H7 (cell line): ENCODE results near the gene ASTL. TPM values are rescaled to one million over a fixed set of nuclear protein-coding genes. Genes with fewer than 3 reads are reported as not detected.

Experiments used
- DNase-seq: peaks from one replicate; pipeline ENCODE4 v3.0.0; 2012
- H3K27me3 ChIP-seq: 2 replicates; pipeline ENCODE4 v1.6.0; 2011; ENCODE audit warnings: mild to moderate bottlenecking, low read length; ENCODE audit not compliant: control insufficient read depth, insufficient read depth
- H3K36me3 ChIP-seq: replicated peaks from 2 replicates; pipeline ENCODE4 v1.5.1; 2011; ENCODE audit warnings: low read length; ENCODE audit not compliant: control insufficient read depth, insufficient read depth
- H3K4me3 ChIP-seq: 2 replicates; pipeline ENCODE4 v1.5.1; 2011; ENCODE audit warnings: low read depth, mild to moderate bottlenecking, control low read depth, low read length, moderate library complexity; ENCODE audit not compliant: insufficient read depth
- total RNA-seq: library from RNA; depleted of rRNA; stranded (reverse); fragments of >200 nt; shearing (Covaris generic); gene quantifications from 2 replicates; pipeline ENCODE4 v1.2.3, GENCODE V29; 2014

The ASTL gene
- total RNA-seq, 1 experiment from 2014 or later, result not detected

- Histone ChIP-seq H3K27me3 (no peaks in the 10 kb centered on the region), H3K4me3 (no peak overlapping the region), H3K36me3 (no peaks in the 10 kb centered on the region)
- DNase-seq, result peak; percentile 17
Measured at GRCh38 chr2:96100893-96101304, 37.4 kb downstream of the ASTL start.

- DNase-seq, result peak; percentile 47
Measured at GRCh38 chr2:96099861-96100798, 38.2 kb downstream of the ASTL start.

DNA sequence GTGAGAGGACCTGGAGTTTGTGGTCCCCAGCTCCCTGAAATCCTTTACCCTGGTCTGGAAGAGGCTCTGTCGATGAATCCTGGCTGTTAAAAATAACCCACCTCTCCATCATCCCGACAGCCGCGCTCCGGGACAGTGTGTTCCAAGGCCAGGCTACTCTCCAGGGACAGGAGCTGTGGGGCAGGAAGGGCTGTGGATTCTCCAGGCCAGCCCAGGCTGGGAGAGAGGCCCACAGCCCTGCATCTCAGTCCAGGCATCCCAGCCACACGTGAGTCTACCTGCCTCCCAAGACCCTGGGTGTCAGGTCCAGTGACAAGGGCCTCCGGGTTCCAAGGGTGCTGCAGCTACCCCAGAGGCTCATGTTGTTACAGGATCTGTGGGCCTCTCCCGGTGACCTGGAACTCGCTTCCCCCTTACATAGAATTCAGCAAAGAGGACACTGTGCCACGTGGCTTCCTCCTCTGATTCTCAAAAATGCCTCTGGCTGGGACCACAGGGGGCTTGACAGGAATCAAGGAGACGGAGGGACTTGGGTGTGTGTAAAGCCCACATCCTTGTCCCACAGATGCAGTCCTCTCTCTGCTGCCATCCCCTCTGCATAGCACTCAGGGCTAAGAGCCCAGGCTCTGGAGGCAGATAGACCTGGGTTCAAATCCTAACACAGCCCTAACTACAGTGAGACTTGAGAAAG is 39.3 kb downstream of the ASTL start:
- Histone ChIP-seq H3K4me3 (no peak overlapping the region), H3K27me3 (no peaks in the 10 kb centered on the region), H3K36me3 (no peaks in the 10 kb centered on the region)
- DNase-seq, result peak; percentile 32

More at GRCh38 chr2:96099861-96100798, 38.2 kb downstream of the ASTL start:
- Histone ChIP-seq H3K4me3 (no peak overlapping the region), H3K27me3 (no peaks in the 10 kb centered on the region), H3K36me3 (no peaks in the 10 kb centered on the region)

DNA sequence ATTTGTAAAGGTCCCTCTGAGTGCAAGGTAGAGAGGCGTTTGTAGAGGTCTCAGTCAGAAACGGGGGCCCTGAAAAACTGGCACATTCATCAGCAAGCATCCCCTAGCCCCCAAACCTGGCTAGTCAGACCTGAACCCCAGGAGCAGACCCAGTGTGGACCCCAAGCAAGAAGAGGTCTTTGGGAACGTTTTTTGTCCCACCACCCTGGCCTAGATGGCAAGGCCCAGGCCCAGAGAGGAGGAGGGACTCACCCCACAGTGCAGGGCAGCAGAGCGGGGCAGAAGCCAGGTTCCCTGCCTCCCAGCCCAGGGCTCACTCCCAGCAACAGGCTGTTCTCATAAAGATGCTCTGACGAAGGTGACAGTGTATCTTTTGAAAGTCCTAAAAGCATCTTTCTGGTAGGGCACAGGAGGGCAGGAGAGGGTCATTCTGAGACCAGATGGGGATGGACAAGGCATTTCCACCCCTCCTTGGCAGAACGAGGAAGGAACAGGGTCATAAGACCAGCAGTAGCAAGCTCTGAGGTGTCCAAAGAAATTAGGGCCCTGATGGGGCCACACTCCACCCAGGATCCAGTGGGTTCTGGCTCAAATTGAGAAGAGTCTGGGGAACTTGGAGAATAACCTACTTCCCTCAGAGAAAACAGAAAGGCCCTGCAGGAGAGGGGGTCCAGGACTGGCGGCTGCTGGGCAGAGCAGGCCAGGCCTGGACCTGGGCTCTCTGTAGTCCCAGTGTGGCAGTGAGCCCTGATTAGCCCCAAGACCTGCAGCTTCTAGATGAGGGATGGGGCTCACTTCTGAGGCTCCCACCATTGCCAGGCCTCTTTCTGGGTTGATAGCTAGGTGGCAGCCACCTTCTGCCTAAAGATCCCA is 40.1 kb downstream of the ASTL start:
- no peaks in the 10 kb centered on the region for H3K27me3 ChIP-seq
- no peaks in the 10 kb centered on the region for H3K36me3 ChIP-seq
- no peak overlapping the region for H3K4me3 ChIP-seq
- DNase-seq, result peak; percentile 22

GRCh38 chr2:96097441-96097840 is 40.9 kb downstream of the ASTL start:
- Histone ChIP-seq H3K36me3 (no peaks in the 10 kb centered on the region), H3K27me3 (no peaks in the 10 kb centered on the region), H3K4me3 (no peak overlapping the region)
- DNase-seq, result no peak

GRCh38 chr2:96095116-96095636 is 43.1 kb downstream of the ASTL start:
- Histone ChIP-seq H3K4me3 (no peak overlapping the region), H3K27me3 (no peaks in the 10 kb centered on the region), H3K36me3 (no peaks in the 10 kb centered on the region)
- DNase-seq, result no peak

DNA sequence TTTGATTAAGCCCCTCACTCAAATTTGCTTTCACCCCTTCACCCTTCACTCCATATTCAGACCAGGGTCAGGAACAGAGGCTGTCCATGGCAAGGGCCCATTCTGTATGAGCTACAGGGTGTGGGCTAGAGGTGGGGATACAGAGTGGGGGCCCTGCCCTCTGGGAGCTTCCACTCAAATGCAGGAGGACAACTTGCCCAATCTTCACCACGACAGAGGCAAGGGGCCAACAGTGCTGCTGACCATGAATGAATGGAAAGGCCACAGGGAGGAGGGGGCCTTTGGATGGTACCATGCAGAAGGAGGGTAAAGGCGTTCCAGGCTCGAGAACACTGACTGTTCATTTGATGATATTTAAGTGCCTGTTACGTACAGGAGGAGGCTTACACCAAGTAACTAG is 44.8 kb downstream of the ASTL start:
- H3K36me3 ChIP-seq, result no peaks in the 10 kb centered on the region
- H3K4me3 ChIP-seq, result no peak overlapping the region
- H3K27me3 ChIP-seq, result no peaks in the 10 kb centered on the region
- no peak for DNase-seq

- H3K4me3 ChIP-seq, result no peak overlapping the region
- DNase-seq, result no peak
Measured at GRCh38 chr2:96092951-96093350, 45.4 kb downstream of the ASTL start.

DNA sequence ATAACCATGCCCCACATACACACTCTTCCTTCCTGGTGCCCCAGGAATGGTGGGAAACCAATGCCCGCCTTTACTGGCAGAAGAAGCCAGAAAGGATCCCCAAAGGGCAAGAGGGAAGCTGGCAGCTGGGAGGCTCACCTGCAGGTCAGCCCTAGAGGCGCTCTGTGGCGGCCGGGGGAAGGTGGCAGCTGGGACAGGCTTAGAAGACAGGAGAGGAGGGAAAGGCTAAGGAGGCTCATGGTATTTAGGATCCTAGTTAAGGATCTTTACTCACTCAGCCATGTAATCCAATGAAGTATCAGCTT is 45.8 kb downstream of the ASTL start:
- no peak overlapping the region for H3K4me3 ChIP-seq
- H3K36me3 ChIP-seq, result no peaks in the 10 kb centered on the region
- DNase-seq, result peak; percentile 30
- no peaks in the 10 kb centered on the region for H3K27me3 ChIP-seq

More at GRCh38 chr2:96092951-96093350, 45.4 kb downstream of the ASTL start:
- H3K27me3 ChIP-seq, result no peaks in the 10 kb centered on the region
- no peaks in the 10 kb centered on the region for H3K36me3 ChIP-seq

DNA sequence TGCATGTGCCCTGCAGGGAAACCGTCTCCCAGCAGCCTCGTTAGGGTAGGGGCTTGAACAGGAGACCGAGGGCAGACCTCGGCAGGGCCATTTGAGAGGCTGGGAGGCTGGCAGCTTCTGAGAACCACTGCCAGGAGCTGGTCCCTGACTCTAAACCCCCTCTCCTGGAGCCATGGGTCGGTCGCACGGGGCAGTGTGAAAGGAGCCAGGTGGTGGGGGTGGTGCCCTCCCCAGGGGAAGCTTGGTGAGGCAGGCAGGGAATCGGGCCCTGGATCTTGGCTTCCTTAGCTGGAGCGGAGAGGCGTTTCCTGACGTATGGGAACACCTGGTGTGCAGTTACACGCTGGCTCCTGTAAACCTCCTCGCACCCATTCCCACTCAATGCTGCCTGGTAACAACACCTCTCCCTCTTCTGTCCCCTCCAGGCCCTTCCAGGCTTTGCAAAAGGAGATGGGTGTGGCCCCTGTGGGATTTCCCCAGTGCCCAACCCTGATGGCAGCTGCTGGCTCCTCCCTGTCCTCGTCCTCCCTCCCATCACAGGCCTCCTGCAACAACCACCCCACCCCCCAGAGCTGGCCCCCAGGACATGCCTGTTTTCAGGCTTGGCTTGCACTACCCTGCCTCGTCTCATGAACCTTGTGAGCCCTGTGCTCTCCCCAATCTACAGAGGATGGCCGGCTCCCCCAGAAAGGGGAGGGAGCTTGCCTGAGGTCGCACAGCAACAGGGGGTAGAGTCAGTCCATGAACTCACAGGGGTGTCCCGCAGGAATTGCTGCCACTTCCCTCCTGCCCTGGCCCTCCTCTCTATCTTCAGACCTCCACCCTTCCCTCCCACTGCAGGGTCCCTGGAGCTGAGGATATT is 46.4 kb downstream of the ASTL start:
- H3K27me3 ChIP-seq, result no peaks in the 10 kb centered on the region
- no peak overlapping the region for H3K4me3 ChIP-seq
- peak; percentile 76 for DNase-seq
- no peaks in the 10 kb centered on the region for H3K36me3 ChIP-seq

- peak; percentile 54 for DNase-seq
- H3K4me3 ChIP-seq, result no peak overlapping the region
- no peaks in the 10 kb centered on the region for H3K36me3 ChIP-seq
- no peaks in the 10 kb centered on the region for H3K27me3 ChIP-seq
Measured at GRCh38 chr2:96091141-96091710, 47.1 kb downstream of the ASTL start.

- Histone ChIP-seq H3K27me3 (no peaks in the 10 kb centered on the region), H3K4me3 (no peak overlapping the region), H3K36me3 (no peaks in the 10 kb centered on the region)
- peak; percentile 36 for DNase-seq
Measured at GRCh38 chr2:96090196-96090926, 47.9 kb downstream of the ASTL start.
